ENCODE measurements around the gene CELF2. TPM values are rescaled to one million over a fixed set of nuclear protein-coding genes. Genes with fewer than 3 reads are reported as not detected.
A peak's percentile ranks its signal among the peaks of the same experiment; 100 is the strongest.

CELF2 gene
- total and polyA plus RNA-seq, 2 donors from 2014 or later, result 1.7 to 39.2 TPM

GRCh38 chr10:11298116-11298515, 280.4 kb downstream of the CELF2 start:
- FAIRE-seq, result no peak
- TF ChIP-seq CTCF (IDR thresholded peaks at IDR 0.05; ENCODE audit: borderline replicate concordance, extremely low read depth, insufficient read depth), result no peak

GRCh38 chr10:11299125-11299524, 281.5 kb downstream of the CELF2 start:
- TF ChIP-seq CTCF (IDR thresholded peaks at IDR 0.05; ENCODE audit: borderline replicate concordance, extremely low read depth, insufficient read depth), result no peak
- Histone ChIP-seq H3K27me3 (ENCODE audit: control insufficient read depth, insufficient read depth, low read length) (no peaks in the 10 kb centered on the region), H3K9ac (ENCODE audit: low read length in 3 of 3) (no peak overlapping the region), H3K4me3 (ENCODE audit: low read length in 3 of 3) (no peak overlapping the region), H3K4me1 (ENCODE audit: control insufficient read depth in 2 of 3, insufficient read depth in 2 of 3, low read depth in 1 of 3, low read length in 3 of 3) (no peaks in the 10 kb centered on the region), H3K36me3 (ENCODE audit: control insufficient read depth in 2 of 3, insufficient read depth in 3 of 3, low read length in 3 of 3) (no peaks in the 10 kb centered on the region), H3K9me3 (ENCODE audit: control insufficient read depth in 2 of 3, insufficient read depth in 1 of 3, low read length in 3 of 3) (no peaks in the 10 kb centered on the region), H3K27ac (ENCODE audit: low read depth in 2 of 2, low read length in 2 of 2) (no peak overlapping the region)
- no peak for FAIRE-seq
- intact Hi-C loops (cut with DNase I), result no loop called here
- peak in 1 of 5 donors; percentile 45 for DNase-seq

More at GRCh38 chr10:11298116-11298515, 280.4 kb downstream of the CELF2 start:
- H3K27me3 ChIP-seq (ENCODE audit: control insufficient read depth, insufficient read depth, low read length), result no peaks in the 10 kb centered on the region
- no peak overlapping the region for H3K27ac ChIP-seq (ENCODE audit: low read depth in 2 of 2, low read length in 2 of 2)
- intact Hi-C loops (cut with DNase I), result no loop called here
- no peaks in the 10 kb centered on the region for H3K9me3 ChIP-seq (ENCODE audit: control insufficient read depth in 2 of 3, insufficient read depth in 1 of 3, low read length in 3 of 3)
- no peak overlapping the region for H3K4me3 ChIP-seq (ENCODE audit: low read length in 3 of 3)
- no peaks in the 10 kb centered on the region for H3K4me1 ChIP-seq (ENCODE audit: control insufficient read depth in 2 of 3, insufficient read depth in 2 of 3, low read depth in 1 of 3, low read length in 3 of 3)
- no peak for DNase-seq
- H3K9ac ChIP-seq (ENCODE audit: low read length in 3 of 3), result no peak overlapping the region
- no peaks in the 10 kb centered on the region for H3K36me3 ChIP-seq (ENCODE audit: control insufficient read depth in 2 of 3, insufficient read depth in 3 of 3, low read length in 3 of 3)

- Histone ChIP-seq H3K9ac (ENCODE audit: low read length in 3 of 3) (no peak overlapping the region), H3K4me3 (ENCODE audit: low read length in 3 of 3) (no peak overlapping the region), H3K27me3 (ENCODE audit: control insufficient read depth, insufficient read depth, low read length) (no peaks in the 10 kb centered on the region), H3K36me3 (ENCODE audit: control insufficient read depth in 2 of 3, insufficient read depth in 3 of 3, low read length in 3 of 3) (no peaks in the 10 kb centered on the region), H3K9me3 (ENCODE audit: control insufficient read depth in 2 of 3, insufficient read depth in 1 of 3, low read length in 3 of 3) (no peaks in the 10 kb centered on the region), H3K27ac (ENCODE audit: low read depth in 2 of 2, low read length in 2 of 2) (no peak overlapping the region), H3K4me1 (ENCODE audit: control insufficient read depth in 2 of 3, insufficient read depth in 2 of 3, low read depth in 1 of 3, low read length in 3 of 3) (no peaks in the 10 kb centered on the region)
- no peak for TF ChIP-seq CTCF (IDR thresholded peaks at IDR 0.05; ENCODE audit: borderline replicate concordance, extremely low read depth, insufficient read depth)
- FAIRE-seq, result no peak
- DNase-seq, result no peak
- intact Hi-C loops (cut with DNase I), result no loop called here
Observed at GRCh38 chr10:11300026-11300425, 282.4 kb downstream of the CELF2 start.

GRCh38 chr10:11300563-11300962, 282.9 kb downstream of the CELF2 start:
- no peak for DNase-seq
- Histone ChIP-seq H3K36me3 (ENCODE audit: control insufficient read depth in 2 of 3, insufficient read depth in 3 of 3, low read length in 3 of 3) (no peaks in the 10 kb centered on the region), H3K27ac (ENCODE audit: low read depth in 2 of 2, low read length in 2 of 2) (no peak overlapping the region), H3K9me3 (ENCODE audit: control insufficient read depth in 2 of 3, insufficient read depth in 1 of 3, low read length in 3 of 3) (no peaks in the 10 kb centered on the region), H3K27me3 (ENCODE audit: control insufficient read depth, insufficient read depth, low read length) (no peaks in the 10 kb centered on the region), H3K4me3 (ENCODE audit: low read length in 3 of 3) (no peak overlapping the region), H3K9ac (ENCODE audit: low read length in 3 of 3) (no peak overlapping the region), H3K4me1 (ENCODE audit: control insufficient read depth in 2 of 3, insufficient read depth in 2 of 3, low read depth in 1 of 3, low read length in 3 of 3) (no peaks in the 10 kb centered on the region)
- intact Hi-C loops (cut with DNase I), result no loop called here
- no peak for FAIRE-seq
- no peak for TF ChIP-seq CTCF (IDR thresholded peaks at IDR 0.05; ENCODE audit: borderline replicate concordance, extremely low read depth, insufficient read depth)

Data from kidney (tissue), 14 donors.